HG02973 (cell line): ENCODE measurements around the gene COQ2.
"Not testable (repeated sequence)": the region's sequence is repeated elsewhere in the genome, so short reads cannot be mapped to it uniquely, and the experiment has no call there.

Source experiments
- ATAC-seq: cut with Tn5 transposase; IDR thresholded peaks from one replicate; pipeline ENCODE4 v1.9.1; 2021; ENCODE audit warnings: moderate library complexity; ENCODE audit not compliant: unreplicated experiment

The COQ2 gene

DNA sequence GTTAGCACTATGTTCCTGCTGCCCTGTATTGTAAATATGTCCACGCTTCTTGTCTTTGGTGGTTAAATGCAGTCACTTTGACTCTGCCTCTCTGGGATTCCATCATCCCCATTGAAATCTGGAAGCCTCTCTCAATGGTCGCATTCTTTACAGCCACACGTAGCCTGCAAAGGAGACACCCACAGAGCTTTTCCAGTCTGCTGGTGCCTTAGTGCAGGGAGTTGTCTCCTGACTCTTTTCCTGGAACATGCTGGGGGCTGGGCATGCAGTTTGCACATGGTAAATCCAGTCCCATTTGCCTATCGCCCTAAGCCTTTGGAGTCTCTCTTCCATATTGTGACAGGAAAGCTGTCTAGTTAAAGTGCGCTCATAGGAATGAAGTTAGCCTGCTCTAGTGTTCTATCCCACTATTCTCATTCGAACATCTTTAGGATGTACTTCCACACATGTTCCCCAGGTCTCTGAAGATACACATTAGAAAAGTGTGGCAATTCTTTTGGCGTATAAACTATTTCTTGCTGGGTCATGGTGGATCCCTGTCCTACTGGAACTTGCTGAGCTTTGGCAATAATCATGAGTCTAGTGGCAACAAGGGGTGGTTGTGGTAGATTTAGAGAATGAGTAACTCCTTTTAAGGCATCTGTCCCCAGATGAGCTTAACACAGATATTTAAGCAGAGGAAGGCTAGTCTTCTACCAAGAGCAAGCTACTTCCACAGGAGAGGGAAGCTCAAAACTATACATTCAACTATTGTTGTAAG lies 33.7 kb downstream of the COQ2 start:
- ATAC-seq: no peak

DNA sequence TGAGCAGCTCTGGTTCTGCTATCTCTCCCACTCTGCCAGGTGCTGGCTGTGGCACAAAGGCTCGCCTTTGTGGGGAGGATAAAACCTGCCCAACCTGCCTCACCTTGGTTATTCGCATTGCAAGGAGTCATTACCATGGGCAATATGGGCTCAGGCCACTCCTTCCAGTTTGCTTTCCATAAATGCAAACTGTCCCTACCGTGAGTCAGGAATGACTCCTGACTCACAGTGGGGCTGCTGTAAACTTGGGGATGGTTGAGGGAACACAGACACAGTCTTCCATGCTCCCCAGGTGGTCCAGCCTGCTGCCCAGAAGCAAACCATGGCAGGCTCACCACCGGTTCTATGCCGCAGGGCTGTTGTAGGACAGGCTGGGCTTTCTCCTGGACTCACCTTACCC lies 36.1 kb downstream of the COQ2 start:
- no peak for ATAC-seq

DNA sequence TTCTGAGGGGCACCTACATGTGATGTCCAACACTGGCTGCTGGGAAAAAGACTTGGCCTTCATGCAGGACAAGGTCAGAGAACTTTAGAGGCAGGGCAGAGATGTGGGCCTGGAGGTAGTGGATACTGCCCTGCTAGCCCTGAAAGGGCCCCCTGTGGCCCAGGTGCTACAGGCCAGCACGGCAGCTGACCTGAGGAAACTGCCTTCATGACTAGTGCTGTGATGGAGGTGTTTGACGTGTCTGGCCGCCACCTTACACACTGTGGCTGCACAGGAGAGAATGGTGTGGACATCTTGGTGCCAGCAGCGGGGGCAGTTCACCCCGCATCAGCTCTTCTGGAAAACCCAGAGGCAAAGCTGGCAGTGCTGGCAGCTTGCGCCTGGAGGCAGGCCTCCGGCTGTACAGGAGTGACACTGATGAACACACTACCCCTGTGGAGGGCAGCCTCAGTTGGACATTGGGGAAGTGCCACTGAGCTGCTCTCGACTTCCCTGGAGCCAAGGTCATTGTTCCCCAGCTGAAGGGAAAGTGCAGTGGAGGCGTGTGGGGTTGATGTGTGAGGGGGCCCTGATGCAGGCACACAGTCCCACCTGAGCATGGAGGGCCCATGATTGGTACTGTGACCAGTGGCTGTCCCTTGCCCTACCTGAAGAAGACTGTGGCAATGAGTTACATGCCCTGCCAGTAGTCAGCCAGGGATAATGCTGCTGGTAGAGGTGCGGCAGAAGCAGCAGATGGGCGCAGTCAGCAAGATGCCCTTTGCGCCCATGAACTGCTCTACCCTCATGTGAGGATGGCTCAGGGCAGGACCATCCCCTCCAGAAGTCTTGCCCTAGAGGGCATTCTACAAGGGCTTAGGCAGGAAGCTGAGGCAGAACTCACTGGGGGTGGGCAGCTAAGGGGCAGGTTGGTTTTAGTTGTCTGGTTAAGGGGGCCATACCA lies 36.9 kb downstream of the COQ2 start:
- no peak for ATAC-seq

DNA sequence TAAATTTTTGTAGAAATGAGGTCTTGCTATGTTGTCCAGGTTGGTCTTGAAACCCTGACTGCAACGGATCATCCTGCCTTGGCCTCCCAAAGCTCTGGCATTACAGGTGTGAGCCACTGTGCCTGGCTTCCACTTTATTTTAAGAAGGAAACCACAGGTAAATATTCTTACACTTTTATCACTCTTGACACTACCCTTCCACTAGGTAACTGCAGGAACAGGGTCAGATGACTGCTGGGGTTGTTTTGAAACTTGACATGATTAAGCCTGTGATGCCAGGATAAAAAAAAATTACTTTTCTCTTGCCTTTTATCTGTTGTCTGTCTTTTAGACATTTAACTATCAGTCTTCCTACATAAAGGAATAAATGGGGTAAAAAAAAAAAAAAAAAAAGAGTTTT lies 43.5 kb downstream of the COQ2 start:
- no peak for ATAC-seq

DNA sequence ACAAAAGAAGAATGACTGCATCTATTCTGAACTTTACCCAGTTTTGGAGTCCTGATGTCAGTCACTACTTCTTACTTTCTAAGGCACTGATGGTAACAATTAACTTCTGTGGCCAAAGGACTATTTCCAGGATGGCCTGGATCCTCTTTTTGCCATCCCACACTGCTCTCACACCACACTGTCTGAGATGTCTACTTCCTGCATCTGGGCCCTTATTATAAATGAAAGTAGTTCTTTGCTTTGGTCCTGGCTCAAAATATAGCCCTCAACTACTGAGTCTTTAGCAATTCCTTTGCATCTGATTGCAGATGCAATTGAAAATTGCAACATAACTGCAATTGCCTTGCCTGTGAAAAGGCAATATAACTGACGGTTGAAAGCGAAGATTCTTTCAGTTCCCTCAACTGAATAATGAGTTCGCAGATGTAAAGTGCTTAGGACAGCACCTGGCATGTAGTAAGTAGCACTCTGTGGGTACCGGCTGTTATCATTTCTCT lies 44.2 kb downstream of the COQ2 start:
- peak; percentile 88 for ATAC-seq

DNA sequence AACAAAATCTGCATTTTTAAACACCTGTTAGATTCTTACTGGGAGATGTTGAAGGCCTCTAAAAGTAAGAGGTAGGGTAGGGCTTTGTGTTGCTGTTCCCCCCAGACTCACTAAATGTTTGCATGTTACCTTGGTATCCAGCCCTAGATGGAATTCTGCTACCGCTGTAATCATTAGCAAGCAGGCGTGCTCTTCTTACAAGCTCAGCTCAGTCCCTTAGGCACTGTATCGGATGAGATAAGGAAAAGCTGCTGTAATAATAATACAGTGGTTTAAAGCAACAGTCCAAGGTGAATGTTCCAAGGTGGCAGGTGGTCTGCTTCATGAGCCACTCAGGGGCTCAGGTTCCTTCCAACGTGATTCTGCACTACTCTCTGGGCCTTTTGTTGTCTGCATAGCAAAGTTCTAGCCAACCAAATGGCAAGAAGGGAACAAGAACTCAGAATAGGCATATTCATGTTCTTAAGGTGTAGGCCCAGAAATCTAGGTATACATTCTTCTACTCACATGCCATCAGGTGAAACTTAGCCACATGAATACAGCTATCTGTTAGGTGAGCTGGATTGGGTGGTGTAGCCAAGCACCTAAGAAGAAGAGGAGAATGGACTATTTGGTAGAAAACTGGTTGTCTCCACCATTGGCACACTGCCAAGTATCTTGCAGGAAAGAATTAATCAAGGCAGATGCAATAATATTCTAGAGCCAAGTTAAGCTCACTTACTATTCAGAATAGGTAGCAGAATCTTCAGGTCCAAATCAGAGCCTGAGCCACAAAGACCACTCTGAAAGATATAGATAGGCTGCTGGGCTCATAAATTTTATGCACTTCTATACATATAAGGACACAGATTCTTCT lies 46.0 kb downstream of the COQ2 start:
- ATAC-seq: no peak

DNA sequence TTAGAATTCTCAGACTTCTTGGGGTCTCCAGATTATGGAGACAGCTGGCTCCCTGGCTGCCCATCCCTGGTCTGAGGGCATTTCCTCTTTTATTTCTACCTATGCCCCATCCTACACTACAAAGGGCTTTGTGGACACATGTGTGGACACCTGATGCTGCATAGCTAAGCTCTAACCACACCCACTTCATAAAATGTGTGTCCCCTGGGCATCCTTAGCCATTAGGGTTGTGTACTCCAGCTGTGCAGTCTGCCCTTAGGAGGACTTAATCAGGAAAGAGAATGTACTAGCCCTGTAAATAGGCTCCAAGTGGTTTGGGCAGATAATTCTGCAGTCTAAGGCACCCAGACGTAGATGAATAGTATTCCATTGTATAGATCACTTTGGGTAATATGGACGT lies 47.0 kb downstream of the COQ2 start:
- ATAC-seq: no peak

DNA sequence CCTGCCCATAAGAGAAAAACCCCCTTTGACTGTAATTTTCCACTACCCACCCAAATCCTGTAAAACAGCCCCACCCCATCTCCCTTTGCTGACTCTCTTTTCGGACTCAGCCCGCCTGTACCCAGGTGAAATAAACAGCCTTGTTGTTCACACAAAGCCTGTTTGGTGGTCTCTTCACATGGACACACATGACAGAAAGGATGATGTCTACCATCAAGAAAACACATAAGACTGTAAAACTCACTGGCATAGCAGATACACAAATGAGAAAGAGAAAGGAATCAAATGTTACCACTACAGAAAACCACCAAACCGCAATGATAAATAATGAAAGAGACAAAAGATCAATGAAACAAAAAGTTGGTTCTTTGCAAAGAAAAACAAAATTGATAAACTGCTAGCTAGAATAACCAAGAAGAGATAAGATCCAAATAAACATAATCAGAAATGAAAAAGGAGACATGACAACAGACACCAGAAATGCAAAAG lies 48.9 kb downstream of the COQ2 start:
- ATAC-seq: not testable (repeated sequence)

DNA sequence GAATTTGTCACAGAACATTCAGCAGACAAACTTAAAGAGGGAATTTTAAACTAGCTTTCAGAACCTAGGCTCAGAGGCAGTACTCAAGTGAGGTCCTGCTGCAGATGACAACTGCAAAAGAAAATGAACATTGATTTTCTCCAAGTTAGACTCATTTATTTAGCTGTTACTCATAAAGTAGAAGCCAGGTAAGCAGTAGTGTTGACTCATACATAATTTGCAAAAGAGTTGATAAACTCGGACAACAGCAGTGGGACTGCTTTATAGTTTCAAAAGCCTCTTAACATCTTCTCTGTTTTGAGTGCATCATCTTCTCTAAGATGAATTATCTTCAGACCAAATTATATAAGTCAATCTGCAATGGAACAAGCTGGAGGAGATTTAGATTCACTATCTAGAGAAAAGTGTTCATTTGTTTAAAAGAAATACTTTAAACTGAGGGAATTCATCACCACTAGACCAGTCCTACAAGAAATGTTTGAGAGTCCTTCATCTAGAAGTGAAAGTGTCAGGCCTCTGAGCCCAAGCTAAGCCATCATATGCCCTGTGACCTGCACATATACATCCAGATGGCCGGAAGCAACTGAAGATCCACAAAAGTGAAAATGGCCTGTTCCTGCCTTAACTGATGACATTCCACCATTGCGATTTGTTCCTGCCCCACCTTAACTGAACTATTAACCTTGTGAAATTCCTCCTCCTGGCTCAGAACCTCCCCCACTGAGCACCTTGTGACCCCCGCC lies 49.5 kb downstream of the COQ2 start:
- no peak for ATAC-seq

DNA sequence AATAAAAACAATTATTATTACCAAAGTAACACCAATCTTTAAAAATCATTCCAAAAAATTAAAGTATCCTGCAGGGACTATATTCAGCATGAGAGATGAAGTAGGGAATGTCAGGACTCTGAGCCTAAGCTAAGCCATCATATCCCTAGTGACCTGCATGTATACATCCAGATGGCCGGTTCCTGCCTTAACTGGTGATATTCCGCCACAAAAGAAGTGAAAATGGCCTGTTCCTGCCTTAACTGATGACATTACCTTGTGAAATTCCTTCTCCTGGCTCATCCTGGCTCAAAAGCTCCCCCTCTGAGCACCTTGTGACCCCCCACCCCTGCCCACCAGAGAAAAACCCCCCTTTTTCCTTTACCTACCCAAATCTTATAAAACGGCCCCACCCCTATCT lies 50.2 kb downstream of the COQ2 start:
- ATAC-seq: not testable (repeated sequence)

DNA sequence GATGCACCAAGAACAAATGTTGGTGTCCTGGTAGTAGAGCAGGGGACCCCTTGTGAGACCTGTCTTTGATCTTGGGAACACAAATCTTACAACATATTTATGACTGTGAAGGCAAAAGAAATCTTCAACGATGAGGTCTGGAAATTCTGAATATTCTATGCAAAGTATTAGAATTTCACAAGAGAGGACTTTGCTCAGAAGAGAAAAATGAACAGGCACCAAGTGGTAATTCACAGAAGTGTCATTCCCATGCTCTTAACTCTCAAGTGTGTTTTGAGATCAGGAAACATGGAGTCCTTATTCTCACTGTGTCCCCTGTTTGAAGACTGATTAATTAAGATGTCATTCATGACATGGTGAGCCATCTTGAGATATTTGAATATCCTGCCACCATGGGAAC lies 52.5 kb downstream of the COQ2 start:
- ATAC-seq: no peak

DNA sequence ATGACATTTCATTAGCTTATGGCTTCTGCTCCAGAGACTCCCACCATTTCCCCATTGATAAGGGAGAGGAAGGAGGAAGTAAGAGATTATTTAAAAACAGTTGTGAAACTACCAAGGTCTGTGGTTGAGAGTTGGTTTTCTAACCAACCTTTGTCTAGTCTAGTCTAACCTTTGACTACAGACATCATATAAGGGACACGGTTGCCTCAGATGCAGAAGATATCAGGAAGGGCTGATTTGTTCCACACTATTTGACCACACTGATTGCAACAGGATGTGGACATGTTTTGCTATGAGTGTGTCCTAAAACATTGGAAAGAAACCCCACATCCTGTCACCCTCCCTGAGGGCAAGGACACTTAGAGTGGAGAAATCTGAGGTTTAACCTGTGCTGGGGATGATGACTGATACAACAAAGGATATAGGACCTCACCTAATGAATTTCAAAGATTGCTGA lies 53.0 kb downstream of the COQ2 start:
- peak; percentile 69 for ATAC-seq

DNA sequence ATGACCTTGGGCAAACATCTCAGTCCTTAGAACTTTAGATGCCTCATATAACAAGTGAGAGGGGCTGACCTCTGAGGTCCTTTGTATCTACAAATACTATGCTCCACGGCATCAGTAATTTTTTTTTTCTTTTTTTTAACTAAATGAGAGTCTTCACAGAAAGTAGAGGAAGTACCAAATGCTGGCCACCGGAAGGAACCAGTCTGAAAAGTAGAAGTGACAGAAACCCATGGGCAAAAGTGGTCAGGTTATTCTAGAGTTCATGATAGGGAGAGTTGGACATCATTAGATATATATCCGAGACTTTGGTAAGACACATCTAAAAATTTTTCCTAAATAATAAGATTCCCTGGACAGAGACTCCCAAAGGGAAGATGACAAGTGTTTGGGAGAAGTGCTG lies 53.7 kb downstream of the COQ2 start:
- ATAC-seq: no peak

DNA sequence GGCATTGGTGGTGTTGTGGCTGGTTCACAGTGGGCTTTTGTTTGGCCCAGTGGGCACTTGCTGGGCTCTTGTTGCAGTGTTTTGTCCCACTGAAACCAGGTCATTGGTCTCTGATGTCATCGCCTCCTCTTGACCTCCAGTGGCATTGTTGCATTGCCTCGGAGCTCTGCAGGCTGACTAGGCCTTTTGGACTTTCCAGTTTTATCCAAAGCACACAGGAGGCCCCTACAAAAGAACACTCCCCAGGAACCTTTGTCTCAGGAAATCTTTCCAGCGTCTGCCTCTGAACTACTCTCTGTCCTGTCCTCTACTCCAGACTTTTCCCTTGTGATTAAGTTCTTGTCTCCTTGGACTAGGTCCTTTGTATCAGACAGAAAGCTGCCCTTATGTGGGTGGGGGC lies 54.8 kb downstream of the COQ2 start:
- no peak for ATAC-seq

DNA sequence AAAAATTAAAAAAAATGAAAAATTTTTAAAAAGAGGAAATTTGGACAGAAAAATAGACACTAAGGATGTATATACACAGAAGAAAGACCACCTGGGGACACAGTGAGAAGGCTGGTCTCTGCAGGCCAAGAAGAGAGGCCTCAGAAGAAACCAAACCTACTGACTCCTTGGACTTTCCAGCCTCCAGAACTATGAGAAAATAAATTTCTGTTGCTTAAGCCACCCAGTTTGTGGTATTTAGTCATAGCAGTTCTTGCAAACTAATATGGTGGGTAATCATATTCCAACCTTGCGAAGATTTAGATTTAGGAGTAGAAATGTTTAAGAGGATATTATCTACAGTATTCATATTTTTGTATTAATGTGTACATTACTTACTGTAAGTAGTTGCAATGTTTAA lies 56.4 kb downstream of the COQ2 start:
- no peak for ATAC-seq

DNA sequence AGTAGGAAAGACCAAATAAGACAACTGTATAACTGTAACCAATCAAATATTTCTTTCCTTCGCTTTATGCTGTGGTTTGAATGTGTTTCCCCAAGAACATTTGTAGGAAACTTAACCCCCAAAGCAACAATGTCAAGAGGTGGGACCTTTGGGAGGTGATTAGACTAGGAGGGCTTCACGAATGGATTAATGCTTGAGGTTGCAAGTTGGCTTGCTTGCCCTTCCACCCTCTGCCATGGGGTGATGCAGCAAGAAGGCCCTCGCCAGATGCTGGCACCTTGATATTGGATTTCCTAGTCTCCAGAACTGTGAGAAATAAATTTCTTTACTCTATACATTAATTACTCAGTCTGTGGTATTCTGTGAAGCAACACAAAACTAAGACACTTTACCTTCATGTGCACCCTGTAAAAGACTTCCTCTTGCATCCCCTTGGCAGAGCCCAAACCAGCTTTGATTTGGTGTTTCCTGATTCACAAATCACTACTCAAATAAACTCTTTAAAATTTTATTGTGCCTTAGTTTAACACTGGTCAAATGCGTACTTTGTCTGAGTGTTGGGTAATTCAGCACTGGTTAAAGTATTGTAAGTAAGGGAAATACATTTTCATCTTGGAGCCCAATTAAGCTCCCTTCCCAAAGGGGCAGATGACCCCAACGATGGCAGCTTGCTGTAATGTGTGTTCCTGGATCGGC lies 59.9 kb downstream of the COQ2 start:
- ATAC-seq: no peak

DNA sequence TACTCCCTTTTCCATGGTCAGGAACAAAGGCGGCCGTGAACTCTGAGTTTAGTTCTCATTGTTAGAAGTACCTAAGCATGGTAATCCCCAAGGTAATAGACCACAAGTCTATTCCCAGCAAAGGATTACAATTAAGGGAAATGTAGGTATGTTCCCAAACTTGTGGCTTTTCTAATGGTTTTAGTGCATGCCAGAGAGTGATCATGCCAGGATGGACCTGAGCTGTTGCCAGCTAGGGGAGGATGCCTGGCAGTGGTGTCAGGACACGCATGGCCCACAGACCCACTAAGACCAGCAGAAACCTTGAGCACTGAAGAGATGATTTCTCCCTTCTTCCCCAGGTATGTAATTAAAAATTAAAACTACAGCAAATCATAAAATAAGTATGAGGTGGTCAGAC lies 60.8 kb downstream of the COQ2 start:
- no peak for ATAC-seq

DNA sequence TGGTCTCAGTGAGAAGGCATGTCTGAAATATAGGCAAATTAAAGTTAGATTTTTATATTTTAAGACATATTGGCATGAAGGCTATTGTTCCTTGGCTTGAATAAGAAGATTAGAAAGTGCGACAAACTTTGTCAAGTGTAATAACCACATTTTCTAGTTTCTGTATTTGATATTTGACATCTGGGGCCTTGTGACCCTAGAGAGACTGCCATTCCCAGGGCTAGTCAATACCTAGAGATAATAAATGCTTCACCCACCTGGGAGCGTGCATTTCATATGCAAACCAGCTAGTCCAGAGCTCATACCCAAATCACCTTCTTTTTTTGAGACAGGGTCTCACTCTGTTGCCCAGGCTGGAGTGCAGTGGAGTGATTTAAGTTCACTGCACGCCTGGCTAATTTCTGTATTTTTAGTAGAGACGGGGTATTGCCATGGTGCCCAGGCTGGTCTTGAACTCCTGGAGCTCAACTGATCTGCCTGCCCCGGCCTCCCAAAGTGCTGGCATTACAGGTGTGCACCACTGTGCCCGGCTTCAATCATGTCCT lies 62.6 kb downstream of the COQ2 start:
- ATAC-seq: peak; percentile 38
